Activated naive CD8-positive, alpha-beta T cell treated with anti-CD3 and anti-CD28 coated beads, Interleukin-2, amount 10 ng/mL, durations not matched to agents 7 days and 5 days (primary cell): ENCODE data around the gene KDM6A. TPM values are rescaled to one million over a fixed set of nuclear protein-coding genes. Genes with fewer than 3 reads are reported as not detected.
"Not testable (repeated sequence)": the region's sequence is repeated elsewhere in the genome, so short reads cannot be mapped to it uniquely, and the experiment has no call there.

Experiments used
- ATAC-seq: fragments of 150-1000 bp; cut with Tn5 transposase; one replicate; pipeline ENCODE4 v1.10.0; 2021; ENCODE audit warnings: low read depth, moderate library complexity
- POLR2A ChIA-PET: fragments of 350-600 bp; sonication (Branson Sonifier 250); formaldehyde crosslinking; loops from one replicate; lab custom pipeline; 2021; ENCODE audit warnings: antibody characterized with exemption; lab: Charles Lee
- DNase-seq: peaks from one replicate; pipeline ENCODE4 v3.0.0; 2021
- H3K27ac Mint-ChIP-seq: one replicate; pipeline ENCODE4 v1.8.0; 2022; ENCODE audit warnings: mild to moderate bottlenecking, mixed read lengths
- H3K27me3 Mint-ChIP-seq: one replicate; pipeline ENCODE4 v1.8.0; 2022; ENCODE audit warnings: mild to moderate bottlenecking, moderate library complexity, mixed read lengths
- H3K36me3 Mint-ChIP-seq: one replicate; pipeline ENCODE4 v1.8.0; 2021; ENCODE audit warnings: mild to moderate bottlenecking, mixed read lengths
- H3K4me1 Mint-ChIP-seq: one replicate; pipeline ENCODE4 v1.8.0; 2021; ENCODE audit warnings: mixed read lengths
- H3K4me3 Mint-ChIP-seq: one replicate; pipeline ENCODE4 v1.8.0; 2022; ENCODE audit warnings: mild to moderate bottlenecking, moderate library complexity, mixed read lengths
- H3K9me3 Mint-ChIP-seq: one replicate; pipeline ENCODE4 v1.8.0; 2021; ENCODE audit warnings: mixed read lengths
- total RNA-seq, 2 experiments: library from RNA; stranded (reverse); gene quantifications; one replicate each; pipeline ENCODE4 v1.2.3, GENCODE V29; 2021

The KDM6A gene
- total RNA-seq, 2 experiments from 2014 or later = 31.3 to 37.5 TPM

GRCh38 chrX:44914532-44915198 lies 41.7 kb downstream of the KDM6A start:
- Mint-ChIP-seq H3K4me1 (peaks cover 13% of the 10 kb centered on the region), H3K9me3 (peaks cover under 1% of the 10 kb centered on the region), H3K27me3 (no peaks in the 10 kb centered on the region), H3K36me3 (peaks cover 8% of the 10 kb centered on the region), H3K4me3 (no peak overlapping the region), H3K27ac (no peak overlapping the region)
- DNase-seq (no peak), ATAC-seq (no peak)
- POLR2A ChIA-PET = no interaction called here

GRCh38 chrX:44915361-44915868 lies 42.4 kb downstream of the KDM6A start:
- H3K27ac Mint-ChIP-seq = no peak overlapping the region
- H3K4me1 Mint-ChIP-seq = peaks cover 13% of the 10 kb centered on the region
- H3K4me3 Mint-ChIP-seq = no peak overlapping the region
- H3K27me3 Mint-ChIP-seq = no peaks in the 10 kb centered on the region
- no peak for DNase-seq
- POLR2A ChIA-PET = no interaction called here
- ATAC-seq = no peak
- H3K36me3 Mint-ChIP-seq = peaks cover 7% of the 10 kb centered on the region
- H3K9me3 Mint-ChIP-seq = no peaks in the 10 kb centered on the region

GRCh38 chrX:44918722-44919121 lies 45.7 kb downstream of the KDM6A start:
- POLR2A ChIA-PET = no interaction called here
- no peak for ATAC-seq

GRCh38 chrX:44922980-44923379 lies 50.0 kb downstream of the KDM6A start:
- ATAC-seq (peak; percentile 52), DNase-seq (no peak)
- Mint-ChIP-seq H3K27me3 (no peaks in the 10 kb centered on the region), H3K9me3 (no peaks in the 10 kb centered on the region), H3K36me3 (peaks cover 8% of the 10 kb centered on the region), H3K4me3 (peak overlapping the region; percentile 64), H3K27ac (peak overlapping the region; percentile 53), H3K4me1 (peaks cover 9% of the 10 kb centered on the region)
- POLR2A ChIA-PET = interaction anchor here (0.5 kb wide), 1 partner anchor 43 kb away, joined by 8 read pairs; no protein-coding TSS in a partner anchor

More at GRCh38 chrX:44918722-44919121, 45.7 kb downstream of the KDM6A start:
- DNase-seq = no peak
- Mint-ChIP-seq H3K4me3 (no peak overlapping the region), H3K27me3 (no peaks in the 10 kb centered on the region), H3K4me1 (peaks cover 17% of the 10 kb centered on the region), H3K36me3 (peaks cover 9% of the 10 kb centered on the region), H3K9me3 (no peaks in the 10 kb centered on the region), H3K27ac (no peak overlapping the region)

GRCh38 chrX:44927398-44927797 lies 54.4 kb downstream of the KDM6A start:
- peaks cover 12% of the 10 kb centered on the region for H3K4me1 Mint-ChIP-seq
- H3K27ac Mint-ChIP-seq = no peak overlapping the region
- POLR2A ChIA-PET = no interaction called here
- no peaks in the 10 kb centered on the region for H3K27me3 Mint-ChIP-seq
- ATAC-seq = no peak
- peaks cover 12% of the 10 kb centered on the region for H3K36me3 Mint-ChIP-seq
- H3K9me3 Mint-ChIP-seq = no peaks in the 10 kb centered on the region
- H3K4me3 Mint-ChIP-seq = no peak overlapping the region
- DNase-seq = no peak

- peak; percentile 33 for ATAC-seq
- Mint-ChIP-seq H3K4me3 (no peak overlapping the region), H3K36me3 (peaks cover 15% of the 10 kb centered on the region), H3K27ac (no peak overlapping the region), H3K27me3 (no peaks in the 10 kb centered on the region), H3K9me3 (no peaks in the 10 kb centered on the region), H3K4me1 (peaks cover 10% of the 10 kb centered on the region)
- POLR2A ChIA-PET = no interaction called here
- DNase-seq = no peak
Measured at GRCh38 chrX:44931441-44931973, 58.5 kb downstream of the KDM6A start.

GRCh38 chrX:44935172-44935571 lies 62.2 kb downstream of the KDM6A start:
- H3K4me1 Mint-ChIP-seq = peaks cover 15% of the 10 kb centered on the region
- no peak for ATAC-seq

GRCh38 chrX:44935640-44936039 lies 62.7 kb downstream of the KDM6A start:
- H3K27me3 Mint-ChIP-seq = no peaks in the 10 kb centered on the region
- no peak overlapping the region for H3K27ac Mint-ChIP-seq
- no peak for DNase-seq
- no peaks in the 10 kb centered on the region for H3K9me3 Mint-ChIP-seq
- peaks cover 15% of the 10 kb centered on the region for H3K4me1 Mint-ChIP-seq
- POLR2A ChIA-PET = no interaction called here
- no peak overlapping the region for H3K4me3 Mint-ChIP-seq
- no peak for ATAC-seq
- peaks cover 16% of the 10 kb centered on the region for H3K36me3 Mint-ChIP-seq

More at GRCh38 chrX:44935172-44935571, 62.2 kb downstream of the KDM6A start:
- Mint-ChIP-seq H3K4me3 (no peak overlapping the region), H3K27me3 (no peaks in the 10 kb centered on the region), H3K27ac (no peak overlapping the region), H3K9me3 (no peaks in the 10 kb centered on the region), H3K36me3 (peaks cover 16% of the 10 kb centered on the region)
- POLR2A ChIA-PET = no interaction called here
- no peak for DNase-seq

GRCh38 chrX:44937606-44938005 lies 64.6 kb downstream of the KDM6A start:
- H3K4me1 Mint-ChIP-seq = peaks cover 10% of the 10 kb centered on the region
- H3K36me3 Mint-ChIP-seq = peaks cover 21% of the 10 kb centered on the region
- H3K9me3 Mint-ChIP-seq = no peaks in the 10 kb centered on the region
- H3K4me3 Mint-ChIP-seq = no peak overlapping the region
- H3K27ac Mint-ChIP-seq = no peak overlapping the region
- ATAC-seq (no peak), DNase-seq (no peak)
- no peaks in the 10 kb centered on the region for H3K27me3 Mint-ChIP-seq
- POLR2A ChIA-PET = no interaction called here

- Mint-ChIP-seq H3K4me3 (no peak overlapping the region), H3K27ac (no peak overlapping the region), H3K9me3 (no peaks in the 10 kb centered on the region), H3K4me1 (peaks cover 10% of the 10 kb centered on the region), H3K27me3 (no peaks in the 10 kb centered on the region), H3K36me3 (peaks cover 21% of the 10 kb centered on the region)
- no peak for DNase-seq
- POLR2A ChIA-PET = no interaction called here
- no peak for ATAC-seq
Measured at GRCh38 chrX:44938111-44938510, 65.1 kb downstream of the KDM6A start.

GRCh38 chrX:44940541-44940940 lies 67.6 kb downstream of the KDM6A start:
- not testable (repeated sequence) for DNase-seq, H3K4me1 Mint-ChIP-seq, H3K27me3 Mint-ChIP-seq, ATAC-seq, H3K9me3 Mint-ChIP-seq, H3K4me3 Mint-ChIP-seq, H3K27ac Mint-ChIP-seq
- POLR2A ChIA-PET = interaction anchor here (0.7 kb wide), 1 partner anchor 68 kb away, joined by 3 read pairs; the partner anchor contains the start of gene KDM6A
- H3K36me3 Mint-ChIP-seq = peaks cover 21% of the 10 kb centered on the region

GRCh38 chrX:44943007-44943406 lies 70.0 kb downstream of the KDM6A start:
- ATAC-seq (no peak), DNase-seq (no peak)
- H3K4me3 Mint-ChIP-seq = no peak overlapping the region
- H3K27ac Mint-ChIP-seq = no peak overlapping the region
- H3K9me3 Mint-ChIP-seq = no peaks in the 10 kb centered on the region
- H3K27me3 Mint-ChIP-seq = no peaks in the 10 kb centered on the region
- peaks cover 2% of the 10 kb centered on the region for H3K4me1 Mint-ChIP-seq
- H3K36me3 Mint-ChIP-seq = peaks cover 20% of the 10 kb centered on the region
- POLR2A ChIA-PET = no interaction called here

- no peaks in the 10 kb centered on the region for H3K4me1 Mint-ChIP-seq
- ATAC-seq (no peak), DNase-seq (no peak)
- H3K27ac Mint-ChIP-seq = no peak overlapping the region
- H3K27me3 Mint-ChIP-seq = no peaks in the 10 kb centered on the region
- H3K9me3 Mint-ChIP-seq = no peaks in the 10 kb centered on the region
- H3K36me3 Mint-ChIP-seq = peaks cover 12% of the 10 kb centered on the region
- H3K4me3 Mint-ChIP-seq = no peak overlapping the region
- POLR2A ChIA-PET = no interaction called here
Measured at GRCh38 chrX:44944894-44945293, 71.9 kb downstream of the KDM6A start.

GRCh38 chrX:44945736-44946135 lies 72.7 kb downstream of the KDM6A start:
- H3K4me1 Mint-ChIP-seq = peaks cover 5% of the 10 kb centered on the region
- H3K27me3 Mint-ChIP-seq = no peaks in the 10 kb centered on the region
- peaks cover 16% of the 10 kb centered on the region for H3K36me3 Mint-ChIP-seq
- H3K9me3 Mint-ChIP-seq = no peaks in the 10 kb centered on the region
- H3K27ac Mint-ChIP-seq = no peak overlapping the region
- no peak overlapping the region for H3K4me3 Mint-ChIP-seq
- DNase-seq (no peak), ATAC-seq (no peak)
- POLR2A ChIA-PET = no interaction called here
